Activated CD4-positive, alpha-beta T cell treated with anti-CD3 and anti-CD28 coated beads for 24 hours (primary cell): ENCODE data around the gene FAM227A.
"Not testable (repeated sequence)": the region's sequence is repeated elsewhere in the genome, so short reads cannot be mapped to it uniquely, and the experiment has no call there.

Source experiments
- DNase-seq, 2 donors: peaks; one replicate each; pipeline ENCODE4 v3.0.0-alpha.2; 2020; ENCODE audit warnings: low read depth in 2 of 2

The FAM227A gene

DNA sequence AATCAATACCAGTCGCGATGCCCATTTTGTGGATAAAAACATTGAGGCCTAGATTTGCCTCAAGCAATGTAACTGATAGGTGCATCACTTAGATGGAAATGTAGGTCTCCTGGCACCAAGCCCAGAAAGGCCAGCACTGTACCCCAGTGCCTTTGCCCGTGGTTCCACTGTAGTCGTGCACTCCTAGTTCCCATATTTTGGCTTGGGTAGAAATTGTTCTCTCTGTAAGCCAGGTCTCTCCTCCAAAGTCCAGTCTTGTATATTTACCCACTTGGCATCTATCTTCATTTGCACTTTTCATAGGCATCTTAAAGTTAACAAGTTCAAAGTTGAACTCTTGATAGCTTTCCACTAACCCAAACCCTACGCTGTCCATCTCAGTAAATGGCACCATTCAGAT lies 44.6 kb downstream of the FAM227A start:
- no peak for DNase-seq

DNA sequence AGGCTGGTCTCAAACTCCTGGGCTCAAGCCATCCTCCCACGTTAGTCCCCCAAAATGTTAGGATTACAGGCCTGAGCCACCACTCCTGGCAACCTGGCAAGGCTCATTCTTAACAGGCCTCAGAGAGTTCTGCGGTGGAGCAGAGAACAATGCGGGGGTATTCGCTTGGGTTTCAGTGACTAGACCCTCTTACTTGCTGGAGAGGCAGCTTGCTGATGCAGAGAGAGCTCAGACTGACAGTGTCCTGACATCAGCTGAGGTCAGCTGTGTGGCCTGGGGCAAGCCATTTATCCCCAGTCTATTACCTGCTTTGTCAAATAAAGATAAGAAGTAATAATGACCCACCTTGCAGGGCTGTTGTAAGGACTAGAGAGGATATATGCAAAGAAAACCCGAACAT lies 46.0 kb downstream of the FAM227A start:
- no peak for DNase-seq

DNA sequence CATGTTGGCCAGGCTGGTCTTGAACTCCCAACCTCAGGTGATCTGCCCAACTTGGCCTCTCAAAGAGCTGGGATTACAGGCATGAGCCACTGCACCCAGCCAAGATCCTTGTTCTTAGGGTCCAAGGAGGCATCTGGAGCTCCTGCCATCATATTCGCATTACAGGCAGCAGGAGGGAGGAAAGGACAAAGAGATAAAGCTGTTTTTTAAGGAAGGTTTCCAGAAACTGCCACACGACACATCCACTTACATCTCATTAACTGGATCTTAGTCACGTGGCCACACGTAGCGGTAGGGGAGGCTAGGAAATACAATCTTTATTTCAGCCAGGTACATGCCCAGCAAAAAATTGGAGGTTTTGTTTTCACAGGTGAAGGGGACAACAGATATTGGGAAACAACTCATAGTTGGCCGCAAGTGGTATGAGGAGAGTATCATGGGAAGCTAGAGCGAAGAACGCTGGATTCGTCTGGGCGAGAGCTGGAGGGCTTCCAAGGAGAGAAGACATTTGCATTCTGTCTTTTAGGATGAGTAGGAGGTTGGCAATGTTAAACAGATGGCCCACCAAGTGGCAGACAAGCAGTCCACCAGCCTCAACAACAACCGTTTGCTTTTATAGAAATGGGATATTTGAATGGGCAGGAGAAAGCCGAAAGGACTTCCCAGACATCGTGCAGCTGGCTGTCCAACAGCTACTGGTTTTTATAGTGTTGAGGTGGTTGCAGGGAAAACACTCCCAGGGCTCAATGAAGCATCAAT lies 47.0 kb downstream of the FAM227A start:
- no peak for DNase-seq

DNA sequence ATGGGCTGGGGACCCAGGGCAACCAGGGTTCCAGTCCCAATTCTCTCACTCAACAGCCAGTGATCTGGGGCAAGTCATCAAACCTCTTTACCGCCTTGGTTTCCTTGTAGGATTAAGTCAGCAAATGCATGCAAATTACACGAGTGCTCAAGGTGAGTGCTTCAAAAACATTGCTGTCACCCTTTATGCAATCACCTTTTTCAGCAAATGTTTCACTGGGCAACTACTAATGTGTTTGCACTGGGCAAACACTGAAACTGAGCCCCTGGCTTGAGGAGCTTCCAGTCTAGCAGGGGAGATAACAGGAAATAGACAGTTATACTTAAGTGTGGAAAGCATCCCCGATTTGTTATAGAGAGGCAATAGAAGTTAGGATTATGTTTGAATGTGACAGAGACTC lies 48.5 kb downstream of the FAM227A start:
- DNase-seq = no peak

DNA sequence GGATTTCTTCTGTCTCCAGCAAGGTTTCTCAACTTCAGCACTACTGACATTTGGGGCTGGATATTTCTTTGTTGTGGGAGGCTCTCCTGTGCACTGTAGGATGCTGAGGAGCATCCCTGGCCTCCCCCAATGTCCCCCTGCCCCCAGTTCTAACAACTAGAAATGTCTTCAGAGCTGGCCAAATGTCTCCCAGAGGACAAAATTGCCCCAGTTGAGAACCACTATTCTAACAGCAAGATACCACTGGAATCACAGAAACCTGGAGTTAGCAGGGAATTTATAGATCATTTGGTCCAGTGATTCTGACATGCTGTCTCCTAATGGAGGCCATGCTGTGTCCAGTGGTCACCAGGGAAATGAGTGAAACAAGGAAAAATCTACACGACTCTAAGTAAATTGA lies 54.0 kb downstream of the FAM227A start:
- DNase-seq = no peak

DNA sequence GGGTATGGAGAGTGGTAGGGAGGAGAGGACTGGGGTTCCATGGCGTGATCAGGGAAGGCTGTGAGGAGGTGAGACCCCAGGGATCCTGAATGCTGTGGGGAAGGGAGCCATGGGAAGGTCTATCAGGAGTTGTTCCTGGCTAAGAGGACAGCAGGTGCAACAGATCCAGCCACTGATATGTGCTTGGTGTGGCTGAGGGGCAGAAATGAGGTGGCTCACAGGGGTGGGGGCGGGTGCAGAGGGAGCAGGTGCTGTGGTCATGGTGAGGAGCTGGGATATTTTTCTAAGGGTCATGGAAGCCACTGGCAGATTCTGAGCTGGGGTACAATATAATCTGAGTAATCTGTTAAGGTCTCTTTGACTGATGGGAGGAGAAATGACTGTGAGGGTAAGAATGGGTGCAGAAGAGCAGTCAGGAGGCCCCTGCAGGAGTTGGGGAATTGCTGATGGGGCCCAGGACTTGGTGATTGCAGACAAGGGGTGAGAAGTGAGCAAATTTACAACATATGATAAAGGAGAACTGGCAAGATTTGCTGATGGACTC lies 54.9 kb downstream of the FAM227A start:
- no peak for DNase-seq

DNA sequence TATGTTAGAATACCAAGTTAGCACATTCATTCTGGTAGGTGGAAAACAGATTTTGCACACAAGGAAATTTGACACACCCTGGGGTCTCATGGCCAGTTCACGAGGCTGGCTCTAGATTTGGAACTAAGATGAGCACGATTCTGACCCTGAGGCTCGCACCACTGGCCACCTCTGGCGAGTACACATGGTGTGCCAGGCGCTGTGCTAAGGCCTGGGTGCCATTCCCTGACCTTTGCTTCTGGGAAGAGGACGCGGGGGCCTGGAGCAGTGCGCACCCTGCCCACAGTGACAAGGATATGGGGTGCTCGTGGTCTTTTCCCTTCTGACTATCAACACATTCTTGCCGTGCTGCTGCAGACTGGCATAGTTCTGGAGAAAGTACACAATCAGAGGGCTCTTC lies 56.7 kb downstream of the FAM227A start:
- DNase-seq = no peak

DNA sequence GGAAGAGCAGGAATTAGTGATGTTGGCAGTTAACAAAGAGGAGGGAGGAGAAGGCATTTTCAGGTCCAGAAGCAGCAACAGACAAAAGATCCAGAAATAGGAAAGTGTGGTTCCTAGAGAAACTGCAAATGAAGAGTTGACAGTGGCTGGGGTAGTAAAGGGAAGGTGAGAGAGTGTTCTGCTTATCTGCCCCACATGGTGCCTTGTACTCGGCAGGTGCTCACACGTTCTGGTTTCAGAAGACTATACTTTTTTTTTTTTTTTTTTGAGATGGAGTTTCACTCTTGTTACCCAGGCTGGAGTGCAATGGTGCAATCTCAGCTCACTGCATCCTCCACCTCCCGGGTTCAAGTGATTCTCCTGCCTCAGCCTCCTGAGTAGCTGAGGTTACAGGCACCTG lies 73.3 kb downstream of the FAM227A start:
- not testable (repeated sequence) for DNase-seq

DNA sequence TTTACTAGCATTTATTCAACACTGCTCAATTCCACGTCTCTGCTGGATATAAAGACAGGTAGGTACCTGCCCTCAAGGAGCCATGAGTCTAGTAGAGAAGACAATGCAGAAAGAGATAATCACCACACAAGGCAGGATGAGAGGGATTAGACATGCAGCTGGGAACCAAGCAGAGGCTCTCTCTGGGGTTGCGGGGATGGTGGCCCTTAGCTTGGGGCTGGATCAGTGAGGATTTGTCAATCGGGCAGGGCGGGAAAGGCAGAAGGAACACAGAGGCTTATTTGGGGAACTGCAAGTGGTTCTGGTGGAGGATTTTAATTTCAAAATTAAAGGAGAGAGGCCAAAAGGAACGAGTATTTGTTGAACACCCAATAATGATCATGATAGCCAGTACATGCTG lies 77.7 kb downstream of the FAM227A start:
- no peak for DNase-seq

DNA sequence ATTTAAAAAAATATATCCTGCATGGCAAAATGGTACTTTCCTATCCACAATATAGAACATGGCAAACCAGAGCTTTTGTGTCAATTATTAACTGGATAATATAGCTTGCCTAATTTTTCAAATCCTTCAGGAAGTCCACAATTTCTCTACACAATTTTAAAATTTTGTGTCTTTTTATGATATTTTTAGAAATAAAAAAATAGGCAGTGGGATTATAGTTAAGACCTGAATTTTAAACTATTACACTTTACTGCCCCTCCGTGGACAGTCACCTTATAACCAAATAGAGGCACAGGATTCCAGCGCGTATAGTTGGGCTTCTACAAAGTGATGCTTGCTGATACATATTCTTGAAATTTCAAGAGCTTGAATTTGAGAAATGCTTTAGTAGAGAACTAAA lies 84.1 kb downstream of the FAM227A start:
- peak; percentile 6 to 22 for DNase-seq

DNA sequence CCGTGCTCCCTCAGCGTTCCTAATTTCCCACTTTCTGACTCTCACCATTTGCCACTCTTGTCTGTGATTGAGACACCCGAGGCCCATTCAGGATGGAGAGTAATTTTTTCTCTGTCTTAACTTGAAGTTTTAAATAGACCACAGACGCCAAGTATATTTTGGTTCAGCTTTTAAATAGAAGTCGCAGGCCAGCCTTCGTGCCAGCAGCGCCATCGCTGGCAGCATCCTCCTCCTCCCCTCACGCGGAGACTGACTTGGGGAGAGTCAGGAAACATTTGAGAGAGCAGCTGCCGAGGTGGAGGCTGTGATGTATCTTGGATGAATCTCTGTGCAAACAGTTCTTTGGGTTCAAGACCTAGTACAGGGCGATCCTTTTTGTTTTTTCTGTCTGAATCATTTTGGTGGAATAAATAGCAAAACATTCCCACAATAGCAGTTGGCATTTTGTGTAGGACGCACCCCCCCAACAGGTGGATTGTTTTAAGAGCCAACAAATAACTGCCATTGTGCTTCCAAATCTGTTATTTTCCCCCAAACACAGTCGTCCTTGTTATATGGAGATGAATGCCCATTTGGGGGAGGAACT lies 85.3 kb downstream of the FAM227A start:
- peak in 1 of 2 donors; percentile 10 for DNase-seq

DNA sequence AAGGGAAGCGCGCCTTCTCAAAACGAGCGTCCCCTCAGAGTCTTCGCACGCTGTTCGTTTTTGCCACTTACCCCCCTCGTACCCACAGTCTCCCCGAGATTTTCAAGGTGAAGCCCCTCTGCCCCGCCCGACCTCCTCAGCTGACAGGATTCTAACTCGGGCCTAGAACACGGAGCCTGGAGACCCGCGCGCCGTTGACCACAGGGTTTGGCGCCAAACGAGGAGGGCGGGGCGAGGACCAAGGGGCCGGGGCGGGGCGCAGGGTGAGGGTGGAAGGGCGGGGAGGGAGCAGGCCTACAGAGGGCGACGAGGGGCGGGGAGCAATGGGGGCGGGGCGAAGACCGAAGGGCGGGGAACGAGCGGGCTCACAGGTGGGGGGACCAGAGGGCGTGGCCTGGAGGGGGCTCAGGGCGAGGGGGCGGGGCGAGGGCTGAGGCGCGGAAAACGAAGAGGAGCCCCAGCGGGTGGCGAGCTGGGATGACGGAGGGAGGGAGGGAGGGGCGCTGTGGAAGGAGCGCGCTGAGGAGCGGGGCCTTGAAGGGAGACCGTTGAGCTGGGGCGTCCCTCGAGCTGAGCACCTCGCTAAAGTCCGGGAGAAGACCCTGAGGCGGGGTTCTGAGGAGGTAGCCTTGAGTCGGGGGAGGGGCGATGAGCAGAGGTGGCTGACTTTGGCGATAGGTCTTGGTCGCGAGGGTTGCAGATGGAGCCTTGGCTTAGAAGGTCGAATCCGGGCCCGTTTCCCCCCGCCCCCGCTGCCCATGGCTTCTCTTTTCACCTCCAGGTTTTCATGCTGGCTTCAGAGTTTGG lies 86.0 kb downstream of the FAM227A start, which contains the start of gene DMC1:
TSS of gene DMC1 (minus strand) at position 212 of the 807 bp plus-strand sequence. CDS start 1,927 bp downstream, outside the sequence.
- DNase-seq = peak; percentile 99

DNA sequence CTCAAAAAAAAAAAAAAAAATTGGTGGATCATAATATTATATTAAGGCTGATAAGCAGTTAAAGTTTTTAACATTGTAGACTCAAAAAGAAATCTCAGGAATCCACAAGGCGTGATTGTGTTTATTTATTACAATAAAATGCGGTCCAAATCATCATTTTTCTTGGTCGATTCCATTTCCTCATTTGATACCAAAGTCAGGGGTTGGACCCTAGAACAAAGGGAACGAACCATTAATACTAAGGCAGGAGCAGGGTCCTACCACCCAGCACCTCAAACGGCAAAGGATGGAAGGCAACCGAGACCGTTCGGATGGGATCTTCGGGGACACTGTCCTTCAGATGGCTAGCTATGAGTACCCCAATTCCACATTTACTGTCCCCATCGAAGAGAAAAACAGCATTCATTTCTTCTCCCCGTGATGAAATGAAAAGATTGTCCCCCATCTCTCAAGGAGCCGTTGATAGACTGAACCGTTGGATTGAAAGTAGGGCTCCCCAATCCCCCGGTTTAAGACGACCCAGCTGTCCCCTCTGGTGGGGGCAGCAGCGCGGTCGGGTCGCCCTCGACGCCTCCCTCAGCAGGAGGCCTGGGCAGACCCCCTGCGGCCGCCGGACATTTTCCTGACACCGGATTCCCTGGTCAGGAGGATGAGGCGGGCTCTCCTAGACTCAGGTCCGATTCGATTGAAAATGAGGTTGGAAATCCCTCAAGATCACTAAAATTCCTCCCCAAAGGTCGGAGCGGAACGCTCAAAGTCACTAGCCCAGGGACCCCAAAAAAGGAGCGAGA lies 86.8 kb downstream of the FAM227A start:
- no peak for DNase-seq

DNA sequence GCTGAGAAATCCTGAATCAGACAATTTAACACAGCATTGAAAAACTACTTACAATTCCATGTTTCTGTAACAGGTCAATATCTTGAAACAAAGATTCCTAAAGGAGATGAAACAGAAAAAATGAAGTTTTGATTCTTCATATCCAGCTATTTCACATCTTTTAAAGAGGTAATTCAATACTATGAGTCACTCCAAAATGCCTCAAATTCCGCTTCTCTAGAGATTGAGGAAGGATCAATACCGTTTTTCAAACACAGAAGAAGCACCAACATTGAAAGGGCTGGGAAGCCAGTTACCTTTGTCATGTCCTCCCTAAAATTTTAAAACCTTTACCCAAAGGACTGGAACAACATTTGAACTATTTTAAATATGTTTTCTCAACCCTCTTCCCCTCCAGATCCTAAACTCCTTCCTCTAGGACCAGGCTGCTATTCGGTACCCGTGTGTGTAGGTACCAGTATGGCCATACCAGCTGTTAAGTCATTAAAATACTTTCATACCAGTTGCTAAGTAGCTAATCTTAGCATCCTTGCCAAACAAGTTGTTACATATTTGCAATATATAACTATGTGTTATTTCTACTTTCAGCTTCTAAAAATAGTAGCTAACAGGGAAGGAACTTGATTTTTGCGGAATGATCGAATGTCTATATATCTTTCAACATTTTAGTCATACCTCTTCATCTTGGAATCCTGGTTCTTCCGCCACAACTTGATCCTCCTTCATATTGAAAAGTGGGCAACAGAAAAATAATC lies 88.5 kb downstream of the FAM227A start:
- no peak for DNase-seq

DNA sequence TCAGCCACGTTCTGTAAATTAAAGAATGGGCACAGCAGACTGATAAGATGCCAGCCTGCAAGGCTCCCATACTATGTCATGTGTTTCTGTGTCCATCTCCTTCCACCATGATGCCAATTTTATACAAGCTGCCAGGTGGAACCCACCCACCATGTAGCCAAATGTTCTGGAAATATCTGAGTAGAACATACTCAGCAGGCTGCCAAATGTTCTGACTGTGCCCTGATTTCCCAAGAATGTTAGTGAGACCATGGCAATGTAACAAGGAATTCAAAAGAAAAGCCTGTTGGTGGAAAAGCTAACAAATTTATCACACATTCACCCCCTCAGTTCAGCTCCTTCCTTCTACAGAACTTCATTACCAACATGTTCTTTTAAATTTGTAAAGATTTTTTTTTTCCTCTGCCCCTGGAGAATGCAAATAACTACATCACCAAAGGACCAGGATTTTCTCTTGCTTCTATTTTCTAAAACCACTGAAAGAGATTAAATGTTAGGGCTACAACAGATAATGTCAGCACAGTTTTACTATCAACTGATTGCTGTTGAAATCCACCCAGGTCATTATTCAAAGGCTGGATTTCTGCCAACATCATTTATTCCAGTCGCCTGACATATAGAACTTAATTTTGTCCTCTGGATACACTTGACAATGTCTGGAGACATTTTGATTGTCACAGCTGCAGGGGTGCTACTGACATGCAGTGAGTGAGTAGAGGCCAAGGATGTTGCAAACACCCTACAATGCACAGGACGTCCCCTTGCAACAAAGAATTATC lies 89.3 kb downstream of the FAM227A start:
- no peak for DNase-seq

DNA sequence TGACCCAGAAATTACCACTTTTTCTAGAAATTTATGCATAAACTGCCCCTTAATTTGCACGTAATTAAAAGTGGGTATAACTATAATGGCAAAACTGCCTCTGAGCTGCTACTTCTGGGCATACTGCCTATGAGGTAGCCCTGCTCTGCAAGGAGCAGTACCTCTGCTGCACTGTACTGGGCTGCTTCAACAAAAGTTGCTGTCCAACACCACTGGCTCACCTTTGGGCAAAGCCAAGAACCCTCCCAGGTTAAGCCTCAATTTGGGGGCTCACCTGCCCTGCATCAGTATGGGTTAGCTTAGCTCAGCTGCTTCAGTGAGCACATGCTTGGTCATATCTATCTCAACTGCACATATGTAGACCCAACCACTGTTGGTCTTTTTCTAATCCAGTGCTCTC lies 90.8 kb downstream of the FAM227A start:
- DNase-seq = no peak

DNA sequence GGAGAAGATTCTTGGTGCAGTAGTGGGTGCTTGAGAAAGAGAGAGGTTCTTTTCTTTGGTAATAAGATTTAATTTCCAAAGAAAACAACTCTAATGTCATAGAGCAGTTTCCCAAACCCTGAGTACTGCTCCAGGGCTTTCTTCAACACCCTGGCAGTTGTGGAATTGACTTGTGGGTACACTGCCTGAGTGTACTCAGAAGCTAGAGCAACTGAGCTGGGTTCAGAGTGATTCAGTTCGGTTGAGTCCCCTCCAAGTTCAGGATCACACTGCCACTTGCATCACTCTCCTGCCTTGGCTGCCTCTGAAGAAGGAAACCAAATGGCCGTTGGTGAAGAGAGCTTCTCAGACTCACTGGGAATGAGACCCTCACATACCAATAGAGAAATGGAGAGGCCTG lies 91.5 kb downstream of the FAM227A start:
- no peak for DNase-seq

DNA sequence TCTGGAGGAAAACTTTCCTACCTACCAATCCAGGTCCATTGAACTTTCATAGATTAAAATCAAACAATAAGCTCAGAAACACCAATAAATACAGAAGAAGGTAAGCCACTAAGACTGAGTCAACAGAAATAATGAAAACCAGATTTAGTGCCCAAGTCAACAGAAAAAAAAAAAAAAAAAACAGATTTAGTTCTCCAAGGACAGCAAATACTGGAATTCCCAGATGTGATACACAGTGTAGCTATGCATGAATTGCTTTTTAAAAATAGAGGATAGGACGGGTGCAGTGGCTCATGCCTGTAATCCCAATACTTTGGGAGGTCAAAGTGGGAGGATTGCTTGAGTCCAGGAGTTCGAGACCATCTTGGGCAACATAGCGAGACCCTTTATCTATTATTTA lies 101.9 kb downstream of the FAM227A start:
- DNase-seq = no peak

DNA sequence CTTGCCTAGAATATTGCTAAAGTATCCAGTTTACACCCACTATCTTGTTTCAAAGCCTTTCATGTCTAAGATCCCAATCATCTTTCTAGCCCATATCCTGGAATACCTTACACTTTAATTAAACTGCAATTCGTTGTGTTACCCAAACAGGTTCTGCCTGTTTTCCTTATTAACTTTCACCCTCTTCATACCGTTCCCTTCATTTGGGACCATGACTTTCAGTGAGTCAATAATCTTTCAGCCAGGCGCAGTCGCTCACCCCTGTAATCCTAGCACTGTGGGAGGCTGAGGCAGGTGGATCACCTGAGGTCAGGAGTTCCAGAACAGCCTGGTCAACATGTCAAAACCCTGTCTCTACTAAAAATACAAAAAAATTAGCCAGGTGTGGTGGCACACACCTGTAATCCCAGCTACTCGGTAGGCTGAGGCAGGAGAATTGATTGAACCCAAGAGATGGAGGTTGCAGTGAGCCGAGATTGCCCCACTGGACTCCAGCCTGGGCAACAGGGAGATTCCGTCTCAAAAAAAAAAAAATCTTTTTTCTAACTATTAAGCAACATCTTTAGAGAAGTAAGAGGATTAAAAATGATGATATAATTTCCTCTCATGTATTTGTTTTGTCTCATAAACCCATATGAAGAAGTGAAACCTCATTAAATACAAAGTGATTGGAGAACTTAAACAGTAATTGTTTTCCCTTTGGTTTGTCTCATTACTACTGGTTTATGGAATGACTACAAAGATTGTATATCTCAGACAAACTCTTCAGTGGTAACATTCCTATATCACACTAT lies 106.9 kb downstream of the FAM227A start:
- no peak for DNase-seq
